ENCODE measurements around the gene SLC17A6.

- TF ChIP-seq CTCF (IDR thresholded peaks at IDR 0.05) (no peak), POLR2A (IDR thresholded peaks at IDR 0.05) (no peak)
Observed at GRCh38 chr11:22336587-22336986, 1.6 kb upstream of the SLC17A6 start.
